ENCODE results near the gene CDH4. TPM values are rescaled to one million over a fixed set of nuclear protein-coding genes. Genes with fewer than 3 reads are reported as not detected.

Gene CDH4
- total and polyA plus RNA-seq, 2 of the 13 experiments (the other 11 are each of a cell fraction or from before 2014, with no cell fraction given), result not detected

- TF ChIP-seq ZNF646 (CRISPR knock-in tag; IDR thresholded peaks at IDR 0.05) (no peak), SOX6 (IDR thresholded peaks at IDR 0.05) (peak; percentile 90; the same call in 1 of the 2 replicates), SOX6 (CRISPR knock-in tag; IDR thresholded peaks at IDR 0.05) (no peak), ZNF296 (CRISPR knock-in tag; conservative IDR thresholded peaks at IDR 0.05) (no peak), NPAS2 (CRISPR knock-in tag; IDR thresholded peaks at IDR 0.05; ENCODE audit: borderline replicate concordance) (no peak), KDM2A (CRISPR knock-in tag; IDR thresholded peaks at IDR 0.05; ENCODE audit: borderline replicate concordance, low read depth) (no peak), NFRKB (IDR thresholded peaks at IDR 0.05) (0 out of 2 replicates have a peak, but pooled peaks have one; percentile 17), MXD3 (CRISPR knock-in tag; IDR thresholded peaks at IDR 0.05) (no peak), ZNF552 (CRISPR knock-in tag; IDR thresholded peaks at IDR 0.05; ENCODE audit: borderline replicate concordance) (no peak), CREB1 (IDR thresholded peaks at IDR 0.05) (peak; percentile 80), CREB1 (CRISPR knock-in tag; IDR thresholded peaks at IDR 0.05) (no peak), MEIS1 (CRISPR knock-in tag; IDR thresholded peaks at IDR 0.05; ENCODE audit: borderline replicate concordance) (no peak), ZNF260 (CRISPR knock-in tag; IDR thresholded peaks at IDR 0.05; ENCODE audit: borderline replicate concordance, low read depth) (no peak), ZNF17 (CRISPR knock-in tag; IDR thresholded peaks at IDR 0.05) (no peak), HOXD1 (CRISPR knock-in tag; IDR thresholded peaks at IDR 0.05) (no peak), NBN (conservative IDR thresholded peaks at IDR 0.05) (peak; percentile 81; the same call in 1 of the 2 replicates), ZMAT5 (CRISPR knock-in tag; IDR thresholded peaks at IDR 0.05; ENCODE audit: borderline replicate concordance, low read depth) (no peak), ZNF567 (CRISPR knock-in tag; IDR thresholded peaks at IDR 0.05; ENCODE audit: borderline replicate concordance) (no peak), GMEB2 (CRISPR knock-in tag; IDR thresholded peaks at IDR 0.05; ENCODE audit: low read depth) (no peak), FOXA1 (IDR thresholded peaks at IDR 0.05) (0 out of 2 replicates have a peak, but pooled peaks have one; percentile 49), FOXA1 (CRISPR knock-in tag; IDR thresholded peaks at IDR 0.05) (no peak), ZNF34 (CRISPR knock-in tag; IDR thresholded peaks at IDR 0.05; ENCODE audit: borderline replicate concordance) (no peak)
Measured at GRCh38 chr20:61518424-61518951, 266.4 kb downstream of the CDH4 start (continued).

Measured in HepG2 (cell line).